ENCODE data around the gene FLOT1.
"Not testable (repeated sequence)": the region's sequence is repeated elsewhere in the genome, so short reads cannot be mapped to it uniquely, and the experiment has no call there.

Gene FLOT1

GRCh38 chr6:30766461-30767157, 24.1 kb upstream of the FLOT1 start:
- no peak overlapping the region for H3K4me2 ChIP-seq (ENCODE audit: low read length)
- no peaks in the 10 kb centered on the region for H3K27me3 ChIP-seq (ENCODE audit: insufficient read depth, low read length)
- no peak overlapping the region for H3K9ac ChIP-seq (ENCODE audit: low read length)
- H2AK5ac ChIP-seq (ENCODE audit: low read length), result peak overlapping the region; percentile 71
- H3K79me1 ChIP-seq (ENCODE audit: low read length), result peaks cover 64% of the 10 kb centered on the region
- peak overlapping the region; percentile 94 for H4K91ac ChIP-seq (ENCODE audit: low read depth, low read length)
- no peak overlapping the region for H2AFZ ChIP-seq (ENCODE audit: insufficient read depth, low read length, poor library complexity)
- no peak overlapping the region for H3K23ac ChIP-seq (ENCODE audit: low read length)
- no peak overlapping the region for H3K4me3 ChIP-seq (ENCODE audit: low read depth, low read length)
- peak overlapping the region; percentile 75 for H3K27ac ChIP-seq (ENCODE audit: low read depth, low read length)
- H2BK120ac ChIP-seq (ENCODE audit: insufficient read depth, low read length, poor library complexity), result peak overlapping the region; percentile 92
- H3K18ac ChIP-seq (ENCODE audit: low read length), result peak overlapping the region; percentile 56
- DNase-seq, result no peak
- peak overlapping the region; percentile 88 for H2BK5ac ChIP-seq (ENCODE audit: low read depth, low read length, poor library complexity)
- peaks cover 2% of the 10 kb centered on the region for H3K79me2 ChIP-seq (ENCODE audit: control insufficient read depth, insufficient read depth, low read length, poor library complexity)
- peak overlapping the region; percentile 85 for H3K14ac ChIP-seq (ENCODE audit: low read length)
- H4K8ac ChIP-seq (ENCODE audit: low read depth, low read length), result peak overlapping the region; percentile 66
- 100% methylated on average over 2 of the region's 6 CpGs for WGBS (ENCODE audit: extremely low coverage, insufficient coverage, insufficient read length)
- H3K4ac ChIP-seq (ENCODE audit: low read depth, low read length), result peak overlapping the region; percentile 35
- H4K12ac ChIP-seq (ENCODE audit: low read depth, low read length), result no peak overlapping the region
- H3K36me3 ChIP-seq (ENCODE audit: control insufficient read depth in 1 of 2, insufficient read depth in 2 of 2, low read length in 2 of 2), result no peaks in the 10 kb centered on the region
- peak overlapping the region; percentile 90 for H2BK12ac ChIP-seq (ENCODE audit: low read length)
- H3K9me3 ChIP-seq (ENCODE audit: insufficient read depth, low read depth, low read length), result no peaks in the 10 kb centered on the region
- peaks cover 37 to 52% of the 10 kb centered on the region in 2 experiments for H3K4me1 ChIP-seq (ENCODE audit: control insufficient read depth in 1 of 2, insufficient read depth in 2 of 2, low read length in 2 of 2)

- H2BK12ac ChIP-seq (ENCODE audit: low read length); H4K12ac ChIP-seq (ENCODE audit: low read depth, low read length); H4K8ac ChIP-seq (ENCODE audit: low read depth, low read length); H2AK5ac ChIP-seq (ENCODE audit: low read length); H2AFZ ChIP-seq (ENCODE audit: insufficient read depth, low read length, poor library complexity); H3K4me3 ChIP-seq (ENCODE audit: low read depth, low read length); H3K4me2 ChIP-seq (ENCODE audit: low read length); H3K9ac ChIP-seq (ENCODE audit: low read length); H3K23ac ChIP-seq (ENCODE audit: low read length); H3K79me2 ChIP-seq (ENCODE audit: control insufficient read depth, insufficient read depth, low read length, poor library complexity); H3K14ac ChIP-seq (ENCODE audit: low read length); H4K91ac ChIP-seq (ENCODE audit: low read depth, low read length); H3K18ac ChIP-seq (ENCODE audit: low read length); H3K27ac ChIP-seq (ENCODE audit: low read depth, low read length); H3K36me3 ChIP-seq (ENCODE audit: control insufficient read depth in 1 of 2, insufficient read depth in 2 of 2, low read length in 2 of 2); DNase-seq; H3K4ac ChIP-seq (ENCODE audit: low read depth, low read length); H2BK120ac ChIP-seq (ENCODE audit: insufficient read depth, low read length, poor library complexity); H3K27me3 ChIP-seq (ENCODE audit: insufficient read depth, low read length); H3K9me3 ChIP-seq (ENCODE audit: insufficient read depth, low read depth, low read length): not testable (repeated sequence)
- no CpG with 5 or more reads among the region's 1 CpG for WGBS (ENCODE audit: extremely low coverage, insufficient coverage, insufficient read length)
- peak overlapping the region; percentile 44 for H2BK5ac ChIP-seq (ENCODE audit: low read depth, low read length, poor library complexity)
- H3K79me1 ChIP-seq (ENCODE audit: low read length), result peaks cover 66% of the 10 kb centered on the region
- peaks cover 42 to 56% of the 10 kb centered on the region in 2 experiments for H3K4me1 ChIP-seq (ENCODE audit: control insufficient read depth in 1 of 2, insufficient read depth in 2 of 2, low read length in 2 of 2)
Observed at GRCh38 chr6:30765495-30765894, 23.0 kb upstream of the FLOT1 start.

GRCh38 chr6:30764490-30765043, 22.1 kb upstream of the FLOT1 start:
- Histone ChIP-seq H3K14ac (ENCODE audit: low read length) (peak overlapping the region; percentile 42), H3K4me1 (ENCODE audit: control insufficient read depth in 1 of 2, insufficient read depth in 2 of 2, low read length in 2 of 2) (peaks cover 47 to 58% of the 10 kb centered on the region in 2 experiments), H2BK12ac (ENCODE audit: low read length) (peak overlapping the region; percentile 19), H3K79me1 (ENCODE audit: low read length) (peaks cover 68% of the 10 kb centered on the region), H4K91ac (ENCODE audit: low read depth, low read length) (peak overlapping the region; percentile 76), H3K27ac (ENCODE audit: low read depth, low read length) (peak overlapping the region; percentile 100), H2BK5ac (ENCODE audit: low read depth, low read length, poor library complexity) (peak overlapping the region; percentile 79), H2BK120ac (ENCODE audit: insufficient read depth, low read length, poor library complexity) (peak overlapping the region; percentile 76)
- H2AFZ ChIP-seq (ENCODE audit: insufficient read depth, low read length, poor library complexity); H3K4me3 ChIP-seq (ENCODE audit: low read depth, low read length); H3K9ac ChIP-seq (ENCODE audit: low read length); DNase-seq; H3K4me2 ChIP-seq (ENCODE audit: low read length); H3K36me3 ChIP-seq (ENCODE audit: control insufficient read depth in 1 of 2, insufficient read depth in 2 of 2, low read length in 2 of 2); H3K9me3 ChIP-seq (ENCODE audit: insufficient read depth, low read depth, low read length); H3K18ac ChIP-seq (ENCODE audit: low read length); H4K12ac ChIP-seq (ENCODE audit: low read depth, low read length); H4K8ac ChIP-seq (ENCODE audit: low read depth, low read length); H3K23ac ChIP-seq (ENCODE audit: low read length); H3K27me3 ChIP-seq (ENCODE audit: insufficient read depth, low read length); H3K79me2 ChIP-seq (ENCODE audit: control insufficient read depth, insufficient read depth, low read length, poor library complexity); H2AK5ac ChIP-seq (ENCODE audit: low read length); H3K4ac ChIP-seq (ENCODE audit: low read depth, low read length): not testable (repeated sequence)
- no CpG with 5 or more reads among the region's 13 CpGs for WGBS (ENCODE audit: extremely low coverage, insufficient coverage, insufficient read length)

GRCh38 chr6:30763618-30764489, 21.4 kb upstream of the FLOT1 start:
- H3K14ac ChIP-seq (ENCODE audit: low read length), result peak overlapping the region; percentile 93
- H3K27me3 ChIP-seq (ENCODE audit: insufficient read depth, low read length), result no peaks in the 10 kb centered on the region
- H3K27ac ChIP-seq (ENCODE audit: low read depth, low read length), result peak overlapping the region; percentile 100
- no peak overlapping the region for H3K4me3 ChIP-seq (ENCODE audit: low read depth, low read length)
- H3K4ac ChIP-seq (ENCODE audit: low read depth, low read length), result peak overlapping the region; percentile 81
- H3K9me3 ChIP-seq (ENCODE audit: insufficient read depth, low read depth, low read length), result peaks cover 3% of the 10 kb centered on the region
- no CpG with 5 or more reads among the region's 8 CpGs for WGBS (ENCODE audit: extremely low coverage, insufficient coverage, insufficient read length)
- peaks cover 64% of the 10 kb centered on the region for H3K79me1 ChIP-seq (ENCODE audit: low read length)
- peak overlapping the region; percentile 99 for H2BK5ac ChIP-seq (ENCODE audit: low read depth, low read length, poor library complexity)
- peak overlapping the region; percentile 100 for H4K91ac ChIP-seq (ENCODE audit: low read depth, low read length)
- H3K18ac ChIP-seq (ENCODE audit: low read length), result peak overlapping the region; percentile 84
- H2BK12ac ChIP-seq (ENCODE audit: low read length), result peak overlapping the region; percentile 78
- peak overlapping the region; percentile 99 for H2BK120ac ChIP-seq (ENCODE audit: insufficient read depth, low read length, poor library complexity)
- H4K8ac ChIP-seq (ENCODE audit: low read depth, low read length), result peak overlapping the region; percentile 84
- no peaks in the 10 kb centered on the region for H3K36me3 ChIP-seq (ENCODE audit: control insufficient read depth in 1 of 2, insufficient read depth in 2 of 2, low read length in 2 of 2)
- H3K4me1 ChIP-seq (ENCODE audit: control insufficient read depth in 1 of 2, insufficient read depth in 2 of 2, low read length in 2 of 2), result peaks cover 42 to 54% of the 10 kb centered on the region in 2 experiments
- H3K9ac ChIP-seq (ENCODE audit: low read length), result peak overlapping the region; percentile 83
- peaks cover 11% of the 10 kb centered on the region for H3K79me2 ChIP-seq (ENCODE audit: control insufficient read depth, insufficient read depth, low read length, poor library complexity)
- no peak overlapping the region for H3K23ac ChIP-seq (ENCODE audit: low read length)
- peak overlapping the region; percentile 50 for H2AFZ ChIP-seq (ENCODE audit: insufficient read depth, low read length, poor library complexity)
- peak overlapping the region; percentile 23 for H4K12ac ChIP-seq (ENCODE audit: low read depth, low read length)
- peak overlapping the region; percentile 75 for H2AK5ac ChIP-seq (ENCODE audit: low read length)
- peak; percentile 41 to 69 for DNase-seq
- peak overlapping the region; percentile 24 for H3K4me2 ChIP-seq (ENCODE audit: low read length)

Data from trophoblast cell (in vitro differentiated cells and primary cell).